ENCODE measurements around the gene TRAF3IP1. TPM values are rescaled to one million over a fixed set of nuclear protein-coding genes. Genes with fewer than 3 reads are reported as not detected.
A peak's percentile ranks its signal among the peaks of the same experiment; 100 is the strongest.

TRAF3IP1 gene
- total and polyA plus RNA-seq, 2 of the 13 experiments (the other 11 are each of a cell fraction or from before 2014, with no cell fraction given) = 4.1 to 12.9 TPM

- no peak for TF ChIP-seq DBP (CRISPR knock-in tag; IDR thresholded peaks at IDR 0.05; ENCODE audit: not compliant biosample characterization)
- no peak for TF ChIP-seq ZSCAN31 (CRISPR knock-in tag; IDR thresholded peaks at IDR 0.05; ENCODE audit: low read depth)
- no peak for TF ChIP-seq ZNF335 (CRISPR knock-in tag; IDR thresholded peaks at IDR 0.05)
- TF ChIP-seq IKZF1 (IDR thresholded peaks at IDR 0.05) = no peak
- no peak for TF ChIP-seq PHF8 (CRISPR knock-in tag; IDR thresholded peaks at IDR 0.05)
- no peak for TF ChIP-seq ZNF598 (CRISPR knock-in tag; IDR thresholded peaks at IDR 0.05; ENCODE audit: borderline replicate concordance)
- no peak for TF ChIP-seq CBX5 (CRISPR knock-in tag; IDR thresholded peaks at IDR 0.05; ENCODE audit: borderline replicate concordance)
- TF ChIP-seq GMEB2 (CRISPR knock-in tag; IDR thresholded peaks at IDR 0.05; ENCODE audit: low read depth) = no peak
- TF ChIP-seq MTA3 (CRISPR knock-in tag; IDR thresholded peaks at IDR 0.05) = no peak
- TF ChIP-seq ZNF18 (CRISPR knock-in tag; IDR thresholded peaks at IDR 0.05; ENCODE audit: insufficient replicate concordance) = no peak
- TF ChIP-seq ZNF160 (CRISPR knock-in tag; IDR thresholded peaks at IDR 0.05) = no peak
- no peak for TF ChIP-seq HNF4G (IDR thresholded peaks at IDR 0.05; ENCODE audit: borderline replicate concordance, low read depth, low read length)
- TF ChIP-seq HNF4G (CRISPR knock-in tag; IDR thresholded peaks at IDR 0.05; ENCODE audit: borderline replicate concordance, low read depth) = no peak
- TF ChIP-seq ZNF333 (CRISPR knock-in tag; IDR thresholded peaks at IDR 0.05; ENCODE audit: borderline replicate concordance) = 0 out of 2 replicates have a peak, but pooled peaks have one; percentile 6
- TF ChIP-seq AGO2 (optimal IDR thresholded peaks at IDR 0.05; ENCODE audit: low read depth, low read length) = no peak
- TF ChIP-seq ZNF12 (CRISPR knock-in tag; IDR thresholded peaks at IDR 0.05) = no peak
- no peak for TF ChIP-seq ZNF720 (CRISPR knock-in tag; IDR thresholded peaks at IDR 0.05)
- TF ChIP-seq NPAS2 (CRISPR knock-in tag; IDR thresholded peaks at IDR 0.05; ENCODE audit: borderline replicate concordance) = no peak
- TF ChIP-seq ZNF652 (CRISPR knock-in tag; IDR thresholded peaks at IDR 0.05; ENCODE audit: borderline replicate concordance, low read depth) = no peak
- peak; percentile 85 for TF ChIP-seq HNF1B (CRISPR knock-in tag; IDR thresholded peaks at IDR 0.05)
- TF ChIP-seq ZBTB21 (CRISPR knock-in tag; IDR thresholded peaks at IDR 0.05) = no peak
- TF ChIP-seq MTF2 (CRISPR knock-in tag; IDR thresholded peaks at IDR 0.05; ENCODE audit: borderline replicate concordance) = no peak
- no peak for TF ChIP-seq GTF3A (CRISPR knock-in tag; conservative IDR thresholded peaks at IDR 0.05)
- TF ChIP-seq ZBTB20 (CRISPR knock-in tag; IDR thresholded peaks at IDR 0.05; ENCODE audit: borderline replicate concordance, low read depth) = no peak
- TF ChIP-seq POLR2G (IDR thresholded peaks at IDR 0.05; ENCODE audit: low read depth, low read length) = no peak
- TF ChIP-seq KLF9 (CRISPR knock-in tag; IDR thresholded peaks at IDR 0.05; ENCODE audit: low read depth) = no peak
Observed at GRCh38 chr2:238427435-238428162, 107.3 kb downstream of the TRAF3IP1 start (continued).
